Effector CD4-positive, alpha-beta T cell (primary cell): Measurements from ENCODE around the gene MINDY4B.
"Not testable (repeated sequence)": the region's sequence is repeated elsewhere in the genome, so short reads cannot be mapped to it uniquely, and the experiment has no call there.

Experiments
- DNase-seq: peaks from one replicate; pipeline ENCODE4 v3.0.0-alpha.2; 2020

MINDY4B gene

GRCh38 chr3:150898046-150898754 is 7.0 kb downstream of the MINDY4B start:
- DNase-seq, result no peak

GRCh38 chr3:150897592-150897991 is 7.6 kb downstream of the MINDY4B start:
- DNase-seq, result no peak

- DNase-seq, result no peak
These were observed 14.4 kb downstream of the MINDY4B start for GRCh38 chr3:150890831-150891230.

GRCh38 chr3:150890295-150890694 is 14.9 kb downstream of the MINDY4B start:
- no peak for DNase-seq

- no peak for DNase-seq
These were observed 16.1 kb downstream of the MINDY4B start for GRCh38 chr3:150889106-150889505.

- DNase-seq, result no peak
These were observed 18.2 kb downstream of the MINDY4B start for GRCh38 chr3:150887031-150887430.

- DNase-seq, result no peak
These were observed 19.7 kb downstream of the MINDY4B start for GRCh38 chr3:150885535-150885934.

GRCh38 chr3:150878996-150879575 is 26.2 kb downstream of the MINDY4B start:
- DNase-seq, result no peak

- no peak for DNase-seq
These were observed 26.9 kb downstream of the MINDY4B start for GRCh38 chr3:150878290-150878689.

GRCh38 chr3:150877303-150877702 is 27.9 kb downstream of the MINDY4B start:
- no peak for DNase-seq

- no peak for DNase-seq
These were observed 28.5 kb downstream of the MINDY4B start for GRCh38 chr3:150876611-150877265.

- no peak for DNase-seq
These were observed 29.7 kb downstream of the MINDY4B start for GRCh38 chr3:150875548-150875947.

- DNase-seq, result no peak
These were observed 30.5 kb downstream of the MINDY4B start for GRCh38 chr3:150874666-150875219.

GRCh38 chr3:150871192-150871591 is 34.0 kb downstream of the MINDY4B start:
- DNase-seq, result no peak

GRCh38 chr3:150870406-150870805 is 34.8 kb downstream of the MINDY4B start:
- DNase-seq, result no peak

- no peak for DNase-seq
These were observed 37.0 kb downstream of the MINDY4B start for GRCh38 chr3:150868282-150868681.

- no peak for DNase-seq
These were observed 37.8 kb downstream of the MINDY4B start for GRCh38 chr3:150867434-150867833.

- DNase-seq, result not testable (repeated sequence)
These were observed 41.3 kb downstream of the MINDY4B start for GRCh38 chr3:150863921-150864320.

GRCh38 chr3:150861851-150862250 is 43.4 kb downstream of the MINDY4B start:
- DNase-seq, result no peak

GRCh38 chr3:150857936-150858335 is 47.3 kb downstream of the MINDY4B start:
- not testable (repeated sequence) for DNase-seq

GRCh38 chr3:150850191-150850590 is 55.0 kb downstream of the MINDY4B start:
- DNase-seq, result no peak

- DNase-seq, result no peak
These were observed 56.4 kb downstream of the MINDY4B start for GRCh38 chr3:150848864-150849263.

GRCh38 chr3:150847433-150847832 is 57.8 kb downstream of the MINDY4B start:
- no peak for DNase-seq

- DNase-seq, result no peak
These were observed 60.8 kb downstream of the MINDY4B start for GRCh38 chr3:150844484-150844883.
